GM12892 (cell line): ENCODE measurements around the gene RSPO4.

Experiments used
- POLR2A ChIP-seq: IDR thresholded peaks from 2 replicates; pipeline ENCODE4 v1.6.1; 2011; ENCODE audit warnings: low read depth, low read length, control low read depth
- POLR2AphosphoS5 ChIP-seq: IDR thresholded peaks from 2 replicates; pipeline ENCODE4 v1.6.1; 2011; ENCODE audit warnings: low read depth, low read length, control low read depth

GRCh38 chr20:925516-925915, 76.6 kb downstream of the RSPO4 start:
- TF ChIP-seq POLR2A (no peak), POLR2AphosphoS5 (no peak)
